Medulla oblongata (tissue), 1 donor: ENCODE results near the gene PDLIM5.

Experiments
- DNase-seq: peaks from one replicate; pipeline ENCODE4 v3.0.0-alpha.2; 2015; ENCODE audit errors: extremely low spot score

PDLIM5 gene

GRCh38 chr4:94428884-94429283, 22.9 kb upstream of the PDLIM5 start:
- no peak for DNase-seq

- no peak for DNase-seq
Measured at GRCh38 chr4:94430406-94430805, 21.3 kb upstream of the PDLIM5 start.

GRCh38 chr4:94431388-94431787, 20.4 kb upstream of the PDLIM5 start:
- DNase-seq = no peak

GRCh38 chr4:94434505-94434904, 17.2 kb upstream of the PDLIM5 start:
- no peak for DNase-seq

GRCh38 chr4:94435874-94436273, 15.9 kb upstream of the PDLIM5 start:
- no peak for DNase-seq

GRCh38 chr4:94436512-94436911, 15.2 kb upstream of the PDLIM5 start:
- DNase-seq = no peak

- no peak for DNase-seq
Measured at GRCh38 chr4:94439606-94440005, 12.1 kb upstream of the PDLIM5 start.

GRCh38 chr4:94441838-94442237, 9.9 kb upstream of the PDLIM5 start:
- DNase-seq = no peak

- DNase-seq = no peak
Measured at GRCh38 chr4:94442251-94442650, 9.5 kb upstream of the PDLIM5 start.

- no peak for DNase-seq
Measured at GRCh38 chr4:94446386-94446785, 5.4 kb upstream of the PDLIM5 start.

- no peak for DNase-seq
Measured at GRCh38 chr4:94447754-94448411, 3.9 kb upstream of the PDLIM5 start.

GRCh38 chr4:94448815-94449375, 2.8 kb upstream of the PDLIM5 start:
- DNase-seq = no peak

- DNase-seq = no peak
Measured at GRCh38 chr4:94451051-94451694, 569 bp upstream of the PDLIM5 start.

- peak; percentile 61 for DNase-seq
Measured at GRCh38 chr4:94452476-94453371, 982 bp downstream of the PDLIM5 start.

GRCh38 chr4:94453391-94453963, 1.7 kb downstream of the PDLIM5 start:
- DNase-seq = no peak

GRCh38 chr4:94454405-94454804, 2.7 kb downstream of the PDLIM5 start:
- peak; percentile 37 for DNase-seq

- no peak for DNase-seq
Measured at GRCh38 chr4:94455081-94455480, 3.3 kb downstream of the PDLIM5 start.

- peak; percentile 68 for DNase-seq
Measured at GRCh38 chr4:94457692-94458106, 6.0 kb downstream of the PDLIM5 start.

- DNase-seq = no peak
Measured at GRCh38 chr4:94458682-94459081, 6.9 kb downstream of the PDLIM5 start.

- no peak for DNase-seq
Measured at GRCh38 chr4:94459462-94460161, 7.9 kb downstream of the PDLIM5 start.

- DNase-seq = no peak
Measured at GRCh38 chr4:94461506-94461905, 9.8 kb downstream of the PDLIM5 start.
